ENCODE data around the gene PTPRG.

GRCh38 chr3:62127116-62127515, 565.7 kb downstream of the PTPRG start:
- no peak for TF ChIP-seq POLR2A (IDR thresholded peaks at IDR 0.05)
- no peak for TF ChIP-seq CTCF (IDR thresholded peaks at IDR 0.05)

All from right lobe of liver (tissue), 4 donors.